Uterus (tissue), 2 donors: Measurements from ENCODE around the gene CHST9.

ENCODE experiments used
- CTCF ChIP-seq, 4 experiments: fragments of 200-600 bp in 2 of 4; fragments of 450-650 bp in 2 of 4; sonication (generic) in 2 of 4; IDR thresholded peaks; one replicate each; pipeline ENCODE4 v1.5.1; 2016 to 2019; ENCODE audit warnings: antibody characterized with exemption in 4 of 4, mild to moderate bottlenecking in 2 of 4, moderate library complexity in 1 of 4
- POLR2A ChIP-seq, 2 donors: fragments of 450-650 bp; IDR thresholded peaks; one replicate each; pipeline ENCODE4 v1.6.1; 2016; ENCODE audit warnings: antibody characterized with exemption in 2 of 2, mild to moderate bottlenecking in 1 of 2, moderate library complexity in 1 of 2

GRCh38 chr18:26940744-26941398 lies 244.2 kb downstream of the CHST9 start:
- TF ChIP-seq POLR2A (IDR thresholded peaks at IDR 0.05): no peak
- no peak for TF ChIP-seq CTCF (IDR thresholded peaks at IDR 0.05)
